ENCODE data around the gene CLEC2D.
"Not testable (repeated sequence)": the region's sequence is repeated elsewhere in the genome, so short reads cannot be mapped to it uniquely, and the experiment has no call there.

The CLEC2D gene

GRCh38 chr12:9701380-9702154 lies 32.1 kb downstream of the CLEC2D start:
- DNase-seq: no peak

GRCh38 chr12:9702255-9702654 lies 32.7 kb downstream of the CLEC2D start:
- peak in 3 of 4 experiments; percentile 5 to 15 (median 6) for DNase-seq

- DNase-seq: not testable (repeated sequence)
These were observed 35.0 kb downstream of the CLEC2D start for GRCh38 chr12:9704561-9704960.

GRCh38 chr12:9706086-9706685 lies 36.7 kb downstream of the CLEC2D start:
- DNase-seq: no peak

GRCh38 chr12:9707356-9707755 lies 37.8 kb downstream of the CLEC2D start:
- DNase-seq: no peak

- peak in 2 of 4 experiments; percentile 17 to 34 for DNase-seq
These were observed 38.6 kb downstream of the CLEC2D start for GRCh38 chr12:9707864-9708808.

GRCh38 chr12:9708853-9709252 lies 39.3 kb downstream of the CLEC2D start:
- DNase-seq: no peak

GRCh38 chr12:9710584-9711375 lies 41.3 kb downstream of the CLEC2D start:
- DNase-seq: no peak

GRCh38 chr12:9711664-9712063 lies 42.2 kb downstream of the CLEC2D start:
- no peak for DNase-seq

GRCh38 chr12:9713032-9713558 lies 43.6 kb downstream of the CLEC2D start:
- not testable (repeated sequence) for DNase-seq

- no peak for DNase-seq
These were observed 47.8 kb downstream of the CLEC2D start for GRCh38 chr12:9717070-9717925.

- no peak for DNase-seq
These were observed 49.5 kb downstream of the CLEC2D start for GRCh38 chr12:9718968-9719367.

GRCh38 chr12:9719790-9720189 lies 50.3 kb downstream of the CLEC2D start:
- no peak for DNase-seq

- DNase-seq: no peak
These were observed 52.0 kb downstream of the CLEC2D start for GRCh38 chr12:9721394-9722092.

GRCh38 chr12:9724023-9724422 lies 54.5 kb downstream of the CLEC2D start:
- DNase-seq: no peak

GRCh38 chr12:9725213-9725870 lies 55.8 kb downstream of the CLEC2D start:
- DNase-seq: no peak

- no peak for DNase-seq
These were observed 58.3 kb downstream of the CLEC2D start for GRCh38 chr12:9727813-9728212.

- DNase-seq: no peak
These were observed 59.6 kb downstream of the CLEC2D start for GRCh38 chr12:9729082-9729481.

GRCh38 chr12:9730011-9730410 lies 60.5 kb downstream of the CLEC2D start:
- no peak for DNase-seq

GRCh38 chr12:9730591-9730990 lies 61.1 kb downstream of the CLEC2D start:
- DNase-seq: no peak

Measured in activated naive CD4-positive, alpha-beta T cell (primary cell).